ENCODE data around the gene CACNA1S. TPM values are rescaled to one million over a fixed set of nuclear protein-coding genes. Genes with fewer than 3 reads are reported as not detected.

The CACNA1S gene
- total and polyA plus RNA-seq, 8 donors: under 0.01 to 0.18 TPM; not detected in 6

- 24 to 60% (median 46%) methylated on average over 2 of the region's 2 CpGs for WGBS, 5 donors
- no peaks in the 10 kb centered on the region for H3K9me3 ChIP-seq
- intact Hi-C loops (cut with DNase I; ENCODE audit: low total_unique reads): no loop called here
Measured at GRCh38 chr1:201006450-201006849, 105.8 kb downstream of the CACNA1S start.

GRCh38 chr1:201004732-201005131, 107.5 kb downstream of the CACNA1S start:
- no peaks in the 10 kb centered on the region for H3K9me3 ChIP-seq
- no peaks in the 10 kb centered on the region for H3K27me3 ChIP-seq
- H3K27ac ChIP-seq: no peak overlapping the region
- 80 to 91% (median 85%) methylated on average over 8 to 14 of the region's 14 CpGs for WGBS, 5 donors
- intact Hi-C loops (cut with DNase I; ENCODE audit: low total_unique reads): no loop called here
- H3K36me3 ChIP-seq: peaks cover 0 to 41% (median 33%) of the 10 kb centered on the region in 4 donors
- no peak for TF ChIP-seq EP300 (IDR thresholded peaks at IDR 0.05)
- TF ChIP-seq POLR2A (IDR thresholded peaks at IDR 0.05): no peak
- TF ChIP-seq POLR2AphosphoS5 (IDR thresholded peaks at IDR 0.05): no peak
- no peak for TF ChIP-seq CTCF (IDR thresholded peaks at IDR 0.05)
- DNase-seq: peak in 1 of 2 donors; percentile 32
- no peak overlapping the region for H3K4me3 ChIP-seq
- no peaks in the 10 kb centered on the region for H3K4me1 ChIP-seq

More at GRCh38 chr1:201006450-201006849, 105.8 kb downstream of the CACNA1S start:
- no peaks in the 10 kb centered on the region for H3K27me3 ChIP-seq
- DNase-seq: no peak
- TF ChIP-seq POLR2AphosphoS5 (IDR thresholded peaks at IDR 0.05) (no peak), POLR2A (IDR thresholded peaks at IDR 0.05) (no peak), EP300 (IDR thresholded peaks at IDR 0.05) (no peak), CTCF (IDR thresholded peaks at IDR 0.05) (no peak)
- H3K27ac ChIP-seq: no peak overlapping the region
- no peaks in the 10 kb centered on the region for H3K4me1 ChIP-seq
- no peak overlapping the region for H3K4me3 ChIP-seq
- peaks cover 0 to 31% (median 24%) of the 10 kb centered on the region in 4 donors for H3K36me3 ChIP-seq

- H3K9me3 ChIP-seq: no peaks in the 10 kb centered on the region
- no peak overlapping the region for H3K4me3 ChIP-seq
- H3K36me3 ChIP-seq: peaks cover 0 to 46% (median 36%) of the 10 kb centered on the region in 4 donors
- DNase-seq: no peak
- no peaks in the 10 kb centered on the region for H3K4me1 ChIP-seq
- WGBS, 5 donors: 92 to 98% (median 94%) methylated on average over 4 to 6 of the region's 6 CpGs
- intact Hi-C loops (cut with DNase I; ENCODE audit: low total_unique reads): no loop called here
- no peak overlapping the region for H3K27ac ChIP-seq
- no peaks in the 10 kb centered on the region for H3K27me3 ChIP-seq
- no peak for TF ChIP-seq EP300 (IDR thresholded peaks at IDR 0.05)
- no peak for TF ChIP-seq POLR2AphosphoS5 (IDR thresholded peaks at IDR 0.05)
- TF ChIP-seq POLR2A (IDR thresholded peaks at IDR 0.05): no peak
- TF ChIP-seq CTCF (IDR thresholded peaks at IDR 0.05): no peak
Measured at GRCh38 chr1:201004154-201004553, 108.1 kb downstream of the CACNA1S start.

GRCh38 chr1:201002510-201002909, 109.7 kb downstream of the CACNA1S start:
- intact Hi-C loops (cut with DNase I; ENCODE audit: low total_unique reads): no loop called here
- H3K9me3 ChIP-seq: no peaks in the 10 kb centered on the region
- peaks cover 0 to 61% (median 44%) of the 10 kb centered on the region in 4 donors for H3K36me3 ChIP-seq
- H3K27me3 ChIP-seq: no peaks in the 10 kb centered on the region
- WGBS, 5 donors: 75 to 95% (median 89%) methylated on average over 1 of the region's 1 CpG
- H3K27ac ChIP-seq: no peak overlapping the region
- H3K4me3 ChIP-seq: no peak overlapping the region
- TF ChIP-seq EP300 (IDR thresholded peaks at IDR 0.05): no peak
- TF ChIP-seq POLR2AphosphoS5 (IDR thresholded peaks at IDR 0.05): no peak
- TF ChIP-seq POLR2A (IDR thresholded peaks at IDR 0.05): no peak
- no peak for TF ChIP-seq CTCF (IDR thresholded peaks at IDR 0.05)
- H3K4me1 ChIP-seq: no peaks in the 10 kb centered on the region
- no peak for DNase-seq
